Stimulated activated CD8-positive, alpha-beta memory T cell treated with anti-CD3 and anti-CD28 coated beads, Interleukin-7, amount 100 ng/mL, for 48 hours (primary cell): ENCODE data around the gene DEGS1.

Experiments used
- DNase-seq, 2 donors: peaks; one replicate each; pipeline ENCODE4 v3.0.0-alpha.2; 2020; ENCODE audit warnings: low read depth in 1 of 2; ENCODE audit errors: extremely low read depth in 1 of 2

The DEGS1 gene

DNA sequence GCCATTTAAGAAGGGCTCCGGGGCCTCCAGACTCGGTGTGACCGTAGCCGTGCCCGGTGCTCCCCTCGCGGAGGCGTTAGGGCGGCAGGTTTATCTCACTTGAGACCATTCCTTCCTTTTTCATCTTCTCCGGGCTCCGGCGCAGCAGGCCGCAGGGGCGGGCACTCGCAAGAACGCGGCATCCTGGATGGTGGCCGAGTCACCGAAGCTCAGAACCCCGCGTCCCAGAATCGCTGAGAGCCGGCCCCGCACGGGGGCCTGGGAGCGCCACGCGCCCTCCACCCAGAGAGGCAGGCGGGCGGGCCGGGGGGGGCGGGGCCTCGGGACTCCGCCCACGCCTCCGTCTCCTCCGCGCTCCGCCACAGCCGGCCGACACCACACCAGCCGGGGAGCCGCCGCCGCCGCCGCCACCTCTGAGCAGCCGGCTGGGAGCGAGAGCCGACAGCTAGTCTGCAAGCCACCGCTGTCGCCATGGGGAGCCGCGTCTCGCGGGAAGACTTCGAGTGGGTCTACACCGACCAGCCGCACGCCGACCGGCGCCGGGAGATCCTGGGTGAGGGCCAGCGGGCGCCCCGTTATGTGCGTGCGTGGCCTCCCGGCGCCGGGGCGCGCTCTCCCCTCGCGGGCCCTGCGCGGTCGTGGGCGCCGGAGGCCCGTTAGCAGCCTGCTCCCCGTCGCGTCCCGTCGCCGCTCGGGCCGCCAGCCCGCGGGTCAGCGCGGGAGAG lies at the start of gene DEGS1:
TSS of gene DEGS1 (plus strand) at position 375 of the 725 bp plus-strand sequence. CDS start at position 472, 97 bp downstream.
- DNase-seq = peak; percentile 62 to 64

DNA sequence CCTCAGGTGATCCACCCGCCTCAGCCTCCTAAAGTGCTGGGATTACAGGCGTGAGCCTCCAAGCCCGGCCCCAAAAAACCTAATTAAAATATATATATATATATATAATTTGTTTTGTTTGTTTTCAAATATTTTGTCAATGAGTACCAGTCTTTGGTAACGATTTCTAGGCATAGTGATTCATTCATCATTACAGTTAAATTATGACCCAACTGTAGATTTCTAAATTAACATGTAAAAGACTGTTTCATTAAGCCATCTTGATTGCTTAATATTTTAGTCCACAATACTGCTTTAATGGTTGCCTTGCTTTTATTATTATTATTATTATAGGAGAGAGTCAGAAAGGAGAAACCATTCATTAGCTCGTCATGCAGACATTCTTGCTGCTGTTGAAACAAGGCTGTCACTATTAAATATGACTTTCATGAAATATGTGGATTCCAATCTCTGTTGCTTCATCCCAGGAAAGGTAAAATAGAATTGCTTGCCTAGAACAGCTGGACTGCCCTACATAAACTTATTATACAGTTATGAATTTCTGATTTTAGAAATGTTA lies 49.2 kb upstream of the DEGS1 start:
- DNase-seq = no peak

DNA sequence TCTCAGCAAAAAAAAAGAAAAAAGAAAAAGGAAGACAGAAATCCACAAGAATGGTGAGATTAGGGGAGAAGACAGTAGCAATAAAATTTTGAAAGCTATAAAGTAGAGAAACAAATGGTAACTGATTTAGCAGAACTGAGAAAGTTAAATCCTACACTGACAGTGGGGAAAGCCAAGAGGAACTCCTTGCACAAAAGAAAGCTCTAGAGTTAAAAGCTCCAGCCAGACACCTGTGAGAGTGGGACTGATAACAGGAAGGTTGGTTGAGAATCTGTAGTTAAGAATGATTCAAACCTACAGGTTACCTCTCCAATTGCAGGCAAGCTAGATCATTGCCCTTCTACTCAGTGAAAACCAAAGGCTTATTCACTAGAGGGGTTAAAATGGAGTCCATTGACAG lies 45.5 kb upstream of the DEGS1 start:
- no peak for DNase-seq

DNA sequence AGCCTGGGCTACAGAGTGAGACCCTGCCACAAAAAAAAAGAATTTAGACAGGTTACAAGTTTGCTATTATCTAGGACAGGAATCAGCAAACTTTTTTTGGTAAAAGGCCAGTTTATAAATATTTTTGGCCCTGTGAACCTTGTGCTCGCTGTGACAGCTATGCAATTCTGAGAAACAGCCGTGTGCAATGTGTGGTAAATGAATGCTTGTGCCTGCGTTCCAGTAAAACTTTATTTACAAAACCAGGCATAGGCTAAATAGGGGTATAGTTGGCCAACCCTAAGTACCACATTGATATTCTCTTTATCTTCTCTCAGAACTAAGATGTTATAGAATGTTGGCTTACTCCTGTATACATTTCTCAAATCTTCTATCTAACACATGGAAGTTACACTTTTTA lies 44.8 kb upstream of the DEGS1 start:
- no peak for DNase-seq

DNA sequence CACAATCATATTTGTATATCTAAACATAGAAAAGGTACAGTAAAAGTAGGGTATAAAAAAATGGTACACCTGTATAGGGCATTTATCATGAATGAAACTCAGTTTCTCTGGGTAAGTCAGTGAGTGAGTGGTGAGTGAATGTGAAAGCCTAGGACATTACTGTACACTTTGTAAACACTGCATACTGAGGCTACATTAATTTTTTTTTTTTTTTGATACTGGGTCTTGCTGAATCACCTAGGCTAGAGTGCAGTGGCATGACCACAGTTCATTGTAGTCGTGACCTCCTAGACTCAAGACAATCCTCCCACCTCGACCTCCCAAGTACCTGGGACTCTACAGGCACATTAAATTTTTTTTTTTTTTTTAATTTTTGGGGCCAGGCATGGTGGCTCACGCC lies 41.3 kb upstream of the DEGS1 start:
- no peak for DNase-seq

DNA sequence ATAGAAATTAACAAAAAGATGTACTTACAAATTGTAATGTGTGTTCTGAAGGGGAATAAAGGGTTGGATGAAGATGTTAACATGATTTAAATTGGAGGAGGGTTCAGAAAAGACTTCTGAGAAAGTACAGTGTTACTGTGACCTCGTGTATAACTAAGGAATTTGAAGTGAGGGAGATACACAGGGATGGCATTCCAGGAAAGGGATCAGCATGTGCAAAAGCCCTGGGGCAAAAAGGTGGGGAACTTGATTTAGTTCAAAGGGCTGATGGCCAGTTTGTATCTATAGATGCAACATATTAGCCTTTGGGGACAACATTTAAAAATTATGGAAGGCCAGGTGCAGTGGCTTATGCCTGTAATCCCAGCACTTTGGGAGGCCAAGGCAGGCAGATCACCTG lies 33.3 kb upstream of the DEGS1 start:
- no peak for DNase-seq

DNA sequence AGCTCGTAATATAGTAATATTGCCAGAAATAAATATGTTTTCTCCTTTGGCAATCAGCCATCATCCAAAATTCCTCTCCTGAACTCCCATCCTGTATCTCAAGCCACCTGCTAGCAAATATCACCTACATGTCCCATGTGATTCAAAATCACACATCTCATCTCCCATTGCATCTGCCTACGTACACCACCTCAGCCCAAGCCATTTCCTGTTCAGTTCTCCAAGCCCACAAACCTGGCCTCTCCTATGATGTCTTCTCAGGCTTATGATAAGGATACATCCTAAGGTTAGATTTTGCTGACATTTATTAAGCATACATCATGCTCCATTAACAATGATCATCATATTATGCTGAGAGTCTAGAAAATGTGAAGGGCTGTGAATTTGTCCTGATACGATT lies 31.9 kb upstream of the DEGS1 start:
- no peak for DNase-seq

DNA sequence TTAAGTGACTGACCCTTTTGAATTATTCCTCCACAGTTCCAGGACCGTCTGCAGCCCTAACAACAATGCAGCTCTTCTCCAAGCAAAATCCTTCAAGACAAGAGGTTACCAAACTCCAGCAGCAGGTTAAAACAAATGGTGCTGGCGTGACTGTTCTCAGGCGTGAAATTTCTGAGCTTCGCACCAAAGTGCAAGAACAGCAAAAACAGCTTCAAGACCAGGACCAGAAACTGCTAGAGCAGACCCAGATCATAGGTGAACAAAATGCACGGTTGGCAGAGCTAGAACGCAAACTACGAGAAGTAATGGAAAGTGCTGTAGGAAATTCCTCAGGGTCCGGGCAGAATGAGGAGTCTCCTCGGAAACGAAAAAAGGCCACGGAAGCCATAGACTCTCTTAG lies 25.7 kb upstream of the DEGS1 start:
- no peak for DNase-seq

DNA sequence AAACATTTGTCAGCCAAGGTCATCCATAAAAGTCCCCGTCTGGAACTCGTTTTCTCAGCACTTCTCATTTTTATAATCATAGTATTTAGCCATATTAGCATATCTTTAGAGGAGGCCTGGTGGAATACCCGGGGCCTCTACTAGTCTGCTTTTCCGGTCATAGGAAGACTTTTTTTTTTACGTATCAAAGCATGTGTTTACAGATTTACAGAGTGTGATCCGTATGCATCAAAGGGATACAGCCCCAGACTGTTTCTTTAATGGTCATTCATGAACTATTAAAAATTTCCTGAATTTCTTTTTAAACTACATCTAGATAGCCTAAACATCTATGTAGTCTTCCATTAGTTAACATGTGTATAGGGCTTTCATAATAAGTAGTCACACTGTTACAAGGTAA lies 23.5 kb upstream of the DEGS1 start:
- no peak for DNase-seq

DNA sequence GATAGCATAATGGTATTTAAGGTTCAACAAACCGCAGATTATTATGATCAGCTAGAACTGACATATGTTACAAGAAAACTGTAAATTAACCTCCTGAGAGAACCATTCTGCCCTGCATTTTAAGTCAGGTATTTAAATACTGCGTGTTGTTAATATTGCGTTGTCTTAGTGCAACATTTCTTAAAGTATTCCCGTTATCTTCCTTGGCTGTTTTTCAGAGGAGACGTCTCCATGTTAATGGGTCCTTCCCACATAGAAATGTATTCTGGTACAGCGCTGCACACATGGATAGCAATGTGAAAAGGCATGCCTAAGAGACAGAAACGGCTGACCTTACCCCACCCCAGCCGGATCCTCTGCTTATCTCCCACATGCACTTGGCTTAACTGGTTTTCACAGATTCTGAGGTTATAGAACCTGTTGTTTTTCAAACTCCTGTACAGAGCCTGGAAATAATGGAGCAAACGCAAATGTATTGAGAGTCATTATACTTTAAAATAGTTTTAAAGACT lies 22.8 kb upstream of the DEGS1 start:
- no peak for DNase-seq

DNA sequence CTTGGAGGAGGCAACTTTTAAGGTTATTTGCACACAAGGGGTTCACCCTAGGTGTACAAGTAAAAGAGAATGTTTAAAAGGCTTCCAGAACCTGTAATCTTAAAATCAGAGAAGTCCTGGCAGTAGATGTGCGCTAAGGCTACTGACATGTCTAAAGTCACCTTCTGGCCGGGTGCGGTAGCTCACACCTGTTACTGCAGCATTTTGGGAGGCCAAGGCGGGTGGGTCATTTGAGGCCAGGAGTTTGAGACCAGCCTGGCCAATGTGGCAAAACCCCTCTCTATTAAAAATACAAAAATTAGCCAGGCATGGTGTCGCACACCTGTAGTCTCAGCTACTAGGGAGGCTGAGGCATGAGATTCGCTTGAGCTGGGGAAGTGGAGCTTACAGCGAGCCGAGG lies 20.3 kb upstream of the DEGS1 start:
- DNase-seq = no peak

DNA sequence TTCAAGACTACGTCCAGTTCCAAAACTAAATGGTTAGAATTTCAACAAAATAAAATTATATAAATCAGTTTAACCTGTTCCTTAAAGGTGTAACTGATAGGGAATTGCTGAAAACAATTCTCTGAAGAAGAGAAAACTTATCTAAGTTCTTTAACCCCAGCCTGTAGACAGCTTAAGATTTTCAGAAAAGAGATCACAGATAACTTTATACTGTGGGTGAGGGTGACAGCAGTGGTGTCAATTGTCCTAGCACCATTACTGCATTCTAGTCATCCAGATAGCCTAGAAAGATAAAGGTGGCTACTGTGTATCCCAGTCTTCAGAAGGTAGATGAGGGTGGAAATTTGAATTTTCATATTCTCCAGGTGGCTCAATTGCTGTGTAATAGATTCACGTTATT lies 19.7 kb upstream of the DEGS1 start:
- DNase-seq = no peak

DNA sequence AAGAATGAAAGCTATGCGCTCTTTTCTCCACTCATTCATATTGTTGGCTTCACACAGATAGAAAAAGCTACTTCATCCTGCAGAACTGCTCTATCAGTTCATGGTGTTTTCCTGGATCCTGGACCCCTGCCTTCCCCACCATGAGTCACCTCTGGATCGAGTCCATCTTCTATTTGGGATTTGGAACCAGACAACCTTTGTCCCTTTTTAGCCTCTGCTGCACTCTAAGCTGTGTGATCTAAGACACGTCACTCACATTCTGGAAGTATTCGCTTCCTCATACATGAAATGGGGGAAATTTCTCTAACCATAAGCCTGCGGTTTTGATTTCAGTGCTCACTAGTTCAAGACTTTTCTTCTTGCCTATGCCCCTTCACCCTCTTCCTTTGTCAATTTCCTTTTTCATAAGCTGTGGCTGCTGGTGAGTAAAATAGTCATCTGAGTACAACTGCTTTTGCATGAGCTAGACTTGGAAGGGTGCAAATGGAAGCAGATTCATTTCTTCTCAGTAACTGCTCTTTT lies 14.1 kb upstream of the DEGS1 start:
- no peak for DNase-seq

DNA sequence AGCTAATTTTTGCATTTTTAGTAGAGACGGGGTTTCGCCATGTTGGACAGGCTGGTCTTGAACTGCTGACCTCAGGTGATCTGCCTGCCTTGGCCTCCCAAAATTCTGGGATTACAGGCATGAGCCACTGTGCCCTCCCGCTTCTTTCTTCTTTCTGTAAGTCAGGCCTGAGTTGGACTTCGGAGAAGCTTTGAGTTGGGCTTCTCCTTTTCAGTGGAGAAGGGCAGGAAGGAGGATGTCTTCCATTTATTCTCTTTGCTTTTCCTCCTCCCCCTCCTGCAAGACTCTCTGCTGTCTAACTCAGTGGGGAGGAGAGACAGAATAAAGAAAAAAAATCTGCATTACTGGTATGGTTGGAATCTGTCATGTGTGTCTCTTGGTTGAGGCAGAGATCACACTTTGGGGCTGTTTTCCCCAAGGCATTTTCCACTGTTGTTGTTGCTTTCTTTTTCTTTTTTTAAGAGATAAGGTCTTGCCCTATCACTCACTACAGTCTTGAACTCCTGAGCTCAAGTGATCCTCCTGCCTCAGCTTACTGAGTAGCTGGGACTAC lies 13.2 kb upstream of the DEGS1 start:
- no peak for DNase-seq

DNA sequence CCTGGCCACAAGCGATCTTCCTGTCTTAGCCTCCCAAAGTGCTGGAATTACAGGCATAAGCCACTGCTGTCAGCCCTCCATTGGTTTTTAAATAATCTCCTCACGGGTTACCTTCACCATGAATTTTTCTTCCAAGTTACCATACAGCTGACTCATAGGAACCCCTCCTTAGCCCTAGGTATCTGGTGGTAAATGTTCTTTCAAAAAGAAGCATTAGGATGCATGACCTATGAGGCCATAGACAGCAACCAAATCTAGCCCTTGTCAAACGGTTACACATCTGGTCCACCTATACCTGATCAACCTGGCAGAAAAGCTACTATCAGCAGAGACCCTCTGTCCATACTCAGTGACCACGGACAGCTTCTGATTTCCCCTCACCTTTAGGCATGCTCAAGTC lies 12.7 kb upstream of the DEGS1 start:
- no peak for DNase-seq

DNA sequence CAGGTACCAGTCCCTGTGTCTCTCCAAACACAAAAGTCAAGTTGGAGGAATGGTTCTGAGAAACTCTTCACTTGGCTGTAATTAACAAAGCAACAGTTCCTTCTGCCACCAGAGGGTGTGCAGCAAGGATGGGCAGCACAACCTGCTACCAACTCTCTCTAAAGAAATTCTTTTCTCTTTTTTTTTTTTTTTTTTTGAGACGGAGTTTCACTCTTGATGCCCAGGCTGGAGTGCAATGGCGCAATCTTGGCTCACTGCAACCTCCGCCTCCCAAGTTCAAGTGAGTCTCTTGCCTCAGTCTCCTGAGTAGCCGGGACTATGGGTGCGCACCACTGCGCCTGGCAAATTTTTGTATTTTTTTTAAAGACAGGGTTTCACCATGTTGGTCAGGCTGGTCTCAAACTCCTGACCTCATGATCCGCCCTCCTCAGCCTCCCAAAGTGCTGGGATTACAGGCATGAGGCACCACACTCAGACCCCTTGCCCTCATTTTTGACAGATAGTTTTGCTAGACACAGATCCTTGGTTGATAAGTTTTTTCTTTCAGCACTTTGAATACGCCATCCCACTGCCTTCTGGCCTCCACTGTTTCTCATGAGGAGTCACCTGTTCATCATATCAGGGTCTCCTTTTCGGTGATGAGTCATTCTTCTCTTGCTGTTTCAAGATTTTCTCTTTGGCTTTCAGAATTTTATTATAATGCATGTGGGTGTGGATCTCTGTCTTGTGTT lies 12.1 kb upstream of the DEGS1 start:
- no peak for DNase-seq

DNA sequence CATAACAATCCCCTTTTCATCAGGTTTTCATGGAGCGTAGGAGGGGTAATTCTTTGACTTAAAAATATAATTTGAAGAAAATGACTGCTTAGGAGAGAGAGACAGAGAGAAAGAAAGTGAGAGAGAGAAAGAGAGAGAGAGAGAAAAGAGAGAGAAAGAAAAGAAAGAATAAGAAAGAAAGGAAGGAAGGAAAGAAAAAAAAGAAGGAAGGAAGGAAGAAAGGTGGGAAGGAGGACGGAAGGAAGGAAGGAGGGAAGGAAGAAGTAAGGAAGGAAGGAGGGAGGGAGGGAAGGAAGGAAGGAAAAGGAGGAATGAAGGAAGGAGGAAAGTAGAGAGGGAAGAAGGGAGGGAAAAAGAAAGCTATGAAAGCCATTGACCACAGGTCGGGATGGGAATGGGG lies 10.8 kb upstream of the DEGS1 start:
- DNase-seq = no peak

DNA sequence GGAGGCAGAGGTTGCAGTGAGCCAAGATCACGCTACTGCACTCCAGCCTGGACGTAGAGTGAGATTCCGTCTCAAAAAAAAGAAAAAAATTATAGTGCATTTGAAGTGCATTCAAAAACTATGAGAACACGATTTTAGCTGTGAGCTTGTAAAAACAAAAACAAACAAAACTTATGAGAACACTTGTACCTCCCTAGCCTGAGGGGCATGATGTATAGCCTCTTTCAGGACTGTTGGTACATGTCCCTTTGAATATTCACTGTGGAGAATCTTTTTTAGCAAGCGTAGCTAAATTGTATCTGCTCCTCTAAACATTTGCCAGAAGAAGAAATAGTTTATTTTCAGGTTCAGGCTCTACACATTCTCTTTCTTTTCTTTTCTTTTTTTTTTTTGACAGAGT lies 9.5 kb upstream of the DEGS1 start:
- DNase-seq = no peak

DNA sequence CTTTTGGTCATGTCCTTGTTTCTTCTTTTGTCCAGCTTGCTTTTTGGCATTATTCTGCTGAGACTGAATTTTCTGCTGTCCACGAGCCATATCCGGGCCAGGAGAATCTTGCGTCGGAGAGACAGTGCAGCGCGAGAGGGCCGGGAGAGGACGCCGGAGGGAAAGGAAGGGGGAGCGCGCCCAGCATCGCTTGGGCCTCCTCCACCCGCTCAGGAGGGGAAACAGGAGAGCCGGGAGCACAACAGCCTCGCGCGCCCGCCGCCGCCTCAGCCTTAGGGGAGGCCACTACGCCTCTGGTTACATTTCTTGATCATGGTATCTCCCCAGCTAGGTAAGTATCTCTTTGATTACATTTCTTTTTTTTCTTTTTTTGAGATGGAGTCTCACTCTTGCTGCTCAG lies 7.4 kb upstream of the DEGS1 start:
- no peak for DNase-seq

DNA sequence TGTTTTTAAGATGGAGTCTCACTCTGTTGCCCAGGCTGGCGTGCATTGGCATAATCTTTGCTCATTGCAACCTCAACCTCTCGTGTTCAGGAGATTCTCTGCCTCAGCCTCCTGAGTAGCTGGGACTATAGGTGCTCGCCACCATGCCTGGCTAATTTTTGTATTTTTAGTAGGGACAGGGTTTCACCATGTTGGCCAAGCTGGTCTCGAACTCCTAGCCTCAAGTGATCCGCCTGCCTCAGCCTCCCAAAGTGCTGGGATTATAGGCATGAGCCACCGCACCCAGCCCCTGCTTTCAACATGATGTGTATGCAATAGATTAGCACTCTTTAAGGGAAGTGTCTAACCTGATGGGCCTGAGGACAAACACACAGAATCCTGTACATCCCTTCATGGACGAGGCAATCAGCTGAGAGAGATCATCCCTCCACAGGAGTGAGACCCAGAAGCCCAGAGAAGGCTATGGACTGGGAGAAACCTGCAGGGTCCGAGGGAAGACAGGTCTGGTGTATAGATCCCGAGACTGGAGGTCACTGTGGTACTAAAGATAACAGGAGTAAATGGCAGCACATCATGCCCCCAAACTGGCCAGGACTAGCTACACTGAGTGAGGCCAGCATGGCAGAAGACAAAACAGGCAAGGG lies 5.6 kb upstream of the DEGS1 start:
- DNase-seq = no peak

DNA sequence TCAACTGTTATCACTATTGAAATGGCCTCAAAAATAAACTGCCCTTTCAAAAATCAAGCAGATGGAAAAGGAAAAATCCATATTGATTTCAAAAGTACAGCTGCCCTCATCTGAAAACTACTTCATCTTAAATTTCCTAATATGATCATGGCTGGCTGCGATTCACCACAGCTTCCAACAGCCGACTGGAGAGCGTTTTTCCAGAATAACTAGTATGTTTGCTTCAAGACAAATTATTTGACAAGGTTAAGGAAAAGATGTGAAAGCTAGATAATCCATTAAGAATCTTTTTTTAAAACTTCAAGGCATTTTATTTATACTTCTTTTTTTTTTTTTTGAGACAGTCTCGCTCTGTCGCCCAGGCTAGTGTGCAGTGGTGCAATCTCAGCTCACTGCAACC lies 4.1 kb upstream of the DEGS1 start:
- no peak for DNase-seq
